Non-pigmented ciliary epithelial cell (primary cell): Measurements from ENCODE around the gene MMP27.

Experiments used
- DNase-seq: peaks from one replicate; pipeline ENCODE4 v3.0.0-alpha.2; 2010; ENCODE audit warnings: low read depth

Gene MMP27

DNA sequence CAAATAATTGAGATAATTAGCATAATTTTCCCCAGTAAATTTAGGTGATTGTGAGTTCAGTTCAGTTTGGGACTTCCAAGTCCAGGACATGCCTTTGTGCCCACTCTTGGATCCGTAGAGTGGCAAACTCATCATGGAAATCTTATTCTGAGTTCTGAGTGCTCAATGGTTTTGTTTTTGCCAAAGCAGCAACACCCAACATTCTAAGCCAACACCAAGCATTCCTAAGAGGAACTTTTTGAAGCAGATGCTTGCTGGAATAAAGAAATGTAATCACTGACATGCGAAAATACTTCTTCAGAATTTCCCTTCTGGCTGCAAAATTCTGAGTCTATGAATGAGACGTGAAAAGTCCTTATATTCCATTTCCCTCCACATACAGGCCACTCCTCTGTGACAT lies 10.4 kb downstream of the MMP27 start:
- DNase-seq: no peak

DNA sequence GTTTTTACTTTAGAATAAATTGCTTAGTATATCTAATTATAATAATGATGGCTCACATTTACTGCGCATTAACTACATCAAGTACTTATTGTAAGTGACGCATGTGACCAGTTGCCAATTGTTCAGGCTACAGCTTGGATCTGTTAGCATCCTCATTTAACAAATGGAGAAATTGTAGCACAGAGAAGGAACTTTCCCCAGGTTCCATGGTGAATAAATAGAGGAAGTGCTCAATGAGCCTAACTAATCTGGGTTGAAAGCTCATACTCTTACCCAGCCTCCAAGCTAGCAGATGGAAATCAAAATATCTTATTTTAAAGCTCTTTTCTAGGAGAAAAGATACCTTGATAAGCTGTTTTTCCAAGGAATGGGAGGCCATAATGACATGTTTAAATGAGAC lies 19.8 kb downstream of the MMP27 start:
- DNase-seq: no peak

DNA sequence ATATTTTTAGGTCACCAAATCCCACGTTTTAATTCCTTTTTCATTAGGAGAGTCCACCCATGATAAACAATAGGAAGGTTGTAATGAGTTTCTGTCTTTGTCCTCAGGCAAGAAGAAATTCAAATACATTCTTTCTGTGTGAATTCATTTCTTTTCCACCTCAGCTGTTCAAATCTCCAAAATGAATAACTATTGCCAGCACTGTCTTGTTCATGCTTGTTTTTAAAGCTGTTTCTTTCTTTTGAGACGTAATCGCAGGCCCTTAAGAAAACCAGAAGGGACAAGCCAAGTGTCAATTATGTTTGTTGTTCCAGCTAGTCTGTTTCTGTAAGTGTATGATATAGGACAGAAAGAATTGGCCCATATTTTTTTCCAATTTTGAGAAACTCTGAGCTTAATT lies 20.2 kb downstream of the MMP27 start:
- DNase-seq: no peak

DNA sequence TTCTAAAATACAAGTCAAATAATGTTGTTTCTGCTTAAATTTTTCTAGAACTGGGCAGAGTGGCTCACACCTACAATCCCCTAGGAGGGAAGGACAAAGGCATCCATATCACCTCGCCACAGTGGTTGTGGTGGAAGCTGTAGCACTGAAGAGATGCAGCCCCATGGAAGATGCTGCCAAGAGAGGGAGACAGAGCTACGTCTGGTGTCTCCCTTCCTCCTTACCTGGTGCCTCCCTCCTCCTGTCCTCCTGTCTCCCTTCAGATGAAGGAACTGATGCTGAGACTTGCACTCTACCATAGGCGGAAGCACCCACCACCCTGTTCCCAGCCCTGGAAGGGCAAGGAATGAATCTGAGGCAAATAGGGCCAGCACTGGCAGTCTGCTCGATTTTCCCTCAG lies 22.3 kb downstream of the MMP27 start:
- no peak for DNase-seq

DNA sequence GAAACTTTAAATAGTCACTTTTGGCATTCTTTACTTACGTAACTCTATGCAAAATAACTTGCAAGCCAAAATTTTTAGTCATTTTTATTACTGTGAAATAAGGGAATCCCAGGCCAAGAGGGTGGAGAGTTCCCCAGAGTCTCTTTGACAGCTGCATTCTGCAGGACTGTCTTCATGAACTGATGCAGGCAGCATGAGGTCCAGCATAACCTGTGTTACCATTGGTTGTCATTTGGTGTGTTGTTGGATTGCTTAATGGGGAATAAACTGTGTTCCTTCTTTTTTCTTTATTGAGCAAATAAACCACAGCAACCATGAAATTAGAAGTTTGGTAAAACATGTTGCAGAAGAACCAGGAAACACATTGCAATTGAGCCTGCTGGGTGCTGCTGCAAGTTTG lies 24.6 kb downstream of the MMP27 start:
- DNase-seq: no peak

DNA sequence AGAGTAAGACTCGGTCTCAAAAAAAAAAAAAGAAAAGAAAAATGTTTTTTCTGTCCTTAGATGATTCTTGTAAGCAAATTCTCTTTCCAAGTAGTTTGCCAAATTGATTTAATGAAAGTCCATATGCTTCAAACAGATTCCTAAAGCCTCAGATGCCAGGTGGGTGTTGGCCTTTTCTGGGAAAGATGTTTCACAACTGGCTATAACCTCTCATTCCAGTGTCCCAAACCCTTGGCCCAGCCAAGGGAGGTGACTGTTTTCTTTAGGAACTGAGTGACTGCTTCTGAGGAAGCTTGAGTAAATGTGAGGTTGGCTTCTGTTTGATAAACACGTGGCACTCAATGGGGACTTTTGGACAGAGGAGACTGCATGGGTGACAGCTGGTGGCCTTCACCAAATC lies 27.5 kb downstream of the MMP27 start:
- no peak for DNase-seq

DNA sequence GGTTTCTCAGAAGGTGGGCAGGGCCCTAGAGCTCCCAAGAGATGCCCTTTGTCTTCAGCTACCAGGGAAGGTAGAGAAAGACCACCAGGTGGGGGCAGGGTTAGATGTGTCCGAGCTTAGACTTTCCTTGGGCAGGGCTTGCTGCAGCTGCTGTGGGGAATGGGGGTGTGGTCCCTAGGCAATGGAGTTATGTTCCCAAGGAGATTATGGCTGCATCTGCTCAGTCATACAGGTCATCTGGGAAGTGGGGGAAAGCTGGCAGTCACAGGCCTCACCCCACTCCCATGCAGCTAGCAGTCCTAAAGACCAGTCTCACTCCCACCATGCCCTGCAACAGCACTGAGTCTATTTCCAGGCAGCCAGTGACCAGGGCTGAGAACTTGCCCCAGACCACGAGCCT lies 29.5 kb downstream of the MMP27 start:
- no peak for DNase-seq

DNA sequence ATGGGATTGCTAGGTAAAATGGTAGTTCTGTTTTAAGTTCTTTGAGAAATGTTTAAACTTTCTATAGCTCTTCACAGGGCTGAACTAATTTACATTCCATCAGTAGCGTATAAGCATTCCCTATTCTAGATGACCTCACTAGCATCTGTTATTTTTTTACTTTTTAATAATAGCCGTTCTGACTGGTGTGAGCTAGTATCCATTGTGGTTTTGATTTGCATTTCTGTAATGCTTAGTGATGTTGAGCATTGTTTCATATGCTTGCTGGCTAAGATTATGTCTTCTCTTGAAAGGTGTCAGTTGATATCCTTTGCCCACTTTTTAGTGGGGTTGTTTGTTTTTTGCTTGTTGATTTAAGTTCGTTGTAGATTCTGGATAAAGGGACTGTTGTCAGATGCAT lies 35.9 kb downstream of the MMP27 start:
- DNase-seq: peak; percentile 17

DNA sequence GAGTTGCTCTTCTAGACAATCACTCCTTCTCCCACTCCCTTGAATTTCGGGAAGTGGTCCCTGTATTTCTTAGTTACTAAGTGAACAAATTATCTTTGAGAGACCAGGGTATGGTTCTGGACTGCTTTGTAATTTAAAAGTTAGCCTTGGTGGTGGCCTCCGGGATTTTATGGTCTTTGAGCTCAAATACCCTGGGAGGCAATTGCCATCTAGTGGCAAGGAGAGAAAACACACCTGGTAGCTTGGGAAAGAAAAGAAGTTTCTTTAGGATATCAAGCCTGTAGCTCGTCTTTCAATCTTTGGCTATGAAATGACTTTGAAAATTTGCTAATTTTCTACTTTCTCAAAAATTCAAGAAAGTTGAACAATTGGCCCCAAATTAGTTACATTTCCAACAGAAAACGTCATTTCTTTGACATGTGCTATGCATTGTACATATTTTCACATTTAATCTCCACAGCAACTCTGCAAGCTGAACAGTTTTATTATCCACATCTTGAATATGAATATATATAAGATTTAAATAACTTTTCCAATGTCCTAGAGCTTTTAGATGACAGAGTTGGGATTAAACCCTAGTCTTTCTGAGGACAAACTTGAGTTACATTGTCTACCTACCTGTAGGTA lies 39.1 kb downstream of the MMP27 start:
- DNase-seq: peak; percentile 11

DNA sequence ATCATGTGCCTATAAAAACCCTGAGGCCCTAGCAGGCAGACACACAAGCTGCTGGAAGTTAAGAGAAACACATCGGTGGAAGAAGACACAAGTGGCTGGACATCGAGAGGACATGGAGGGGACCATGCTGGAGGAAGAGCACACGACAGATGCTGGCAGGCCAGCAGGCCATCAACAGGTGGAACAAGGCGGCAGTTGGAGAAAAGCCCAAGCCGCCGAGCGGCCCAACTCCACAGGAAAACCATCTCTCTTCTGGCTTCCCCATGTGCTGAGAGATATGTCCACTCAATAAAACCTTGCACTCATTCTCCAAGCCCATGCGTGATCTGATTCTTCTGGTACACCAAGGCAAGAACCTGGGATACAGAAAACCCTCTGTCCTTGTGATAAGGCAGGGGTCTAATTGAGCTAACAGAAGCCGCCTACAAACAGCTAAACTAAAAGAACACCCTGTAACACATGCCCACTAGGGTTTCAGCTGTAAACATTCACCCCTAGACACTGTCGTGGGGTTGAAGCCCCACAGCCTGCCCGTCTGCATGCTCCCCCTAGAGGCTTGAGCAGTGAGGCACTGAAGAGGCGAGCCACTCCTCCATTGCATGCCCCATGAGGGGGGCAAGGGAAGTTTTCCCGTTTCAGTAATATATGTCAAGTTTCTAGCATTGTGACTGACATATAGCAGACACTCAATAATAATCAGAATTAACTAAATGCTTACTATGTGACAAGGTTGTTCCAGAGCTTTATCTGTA lies 41.4 kb downstream of the MMP27 start:
- DNase-seq: no peak

DNA sequence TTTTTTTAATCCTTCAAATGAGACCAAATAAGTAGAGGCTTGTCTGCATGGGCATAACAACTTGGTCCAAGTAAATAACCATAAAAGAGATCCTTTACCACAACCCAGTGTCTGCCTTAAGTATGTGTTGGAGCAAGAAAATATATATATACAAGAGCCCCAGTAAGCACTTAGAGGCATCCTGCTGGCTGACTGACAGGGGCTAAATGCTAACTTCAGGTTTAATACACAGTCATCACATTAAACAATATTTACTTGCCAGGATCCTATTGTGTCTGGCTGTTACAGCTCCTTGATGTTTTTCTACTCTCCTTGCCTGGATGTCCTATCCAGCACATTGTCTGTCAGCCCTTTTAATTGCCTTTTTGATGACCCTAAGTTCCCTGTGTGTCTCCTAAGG lies 43.0 kb downstream of the MMP27 start:
- no peak for DNase-seq

DNA sequence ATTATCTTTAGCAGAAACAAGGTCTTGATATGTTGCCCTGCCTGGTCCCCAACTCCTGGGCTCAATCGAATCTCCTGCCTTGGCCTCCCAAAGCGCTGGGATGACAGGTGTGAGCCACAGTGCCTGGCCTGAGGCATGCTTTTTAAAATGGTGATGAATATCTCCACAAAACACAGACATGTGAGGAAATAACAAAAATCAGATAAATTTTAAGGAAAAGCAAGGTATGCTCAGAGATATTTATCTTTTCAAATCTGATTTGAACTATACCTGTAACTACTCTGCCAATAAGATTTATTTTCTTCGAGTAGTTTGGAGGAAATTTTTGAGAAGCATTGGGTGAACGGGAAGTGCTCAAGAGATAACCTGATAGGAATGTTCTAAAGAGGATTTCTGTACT lies 44.5 kb downstream of the MMP27 start:
- DNase-seq: no peak

DNA sequence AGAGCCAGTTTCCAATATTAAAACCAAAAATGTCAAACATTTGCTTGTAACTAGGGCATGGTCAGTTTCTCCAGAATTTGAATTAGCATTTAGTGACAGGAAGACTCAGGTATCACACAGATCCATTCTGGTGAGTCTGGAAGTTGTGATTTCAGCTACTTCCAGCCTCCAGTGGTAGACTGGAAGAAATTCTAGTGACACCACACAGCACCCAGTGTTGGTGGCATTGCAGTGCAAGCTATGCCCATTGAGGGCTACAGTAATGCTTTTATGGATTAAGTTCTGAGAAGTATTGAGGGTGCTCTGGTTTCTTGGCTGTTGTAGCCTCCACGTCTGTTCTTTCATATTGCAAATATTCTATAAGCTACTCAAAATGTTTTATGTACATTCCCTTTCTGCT lies 49.0 kb downstream of the MMP27 start:
- DNase-seq: no peak

DNA sequence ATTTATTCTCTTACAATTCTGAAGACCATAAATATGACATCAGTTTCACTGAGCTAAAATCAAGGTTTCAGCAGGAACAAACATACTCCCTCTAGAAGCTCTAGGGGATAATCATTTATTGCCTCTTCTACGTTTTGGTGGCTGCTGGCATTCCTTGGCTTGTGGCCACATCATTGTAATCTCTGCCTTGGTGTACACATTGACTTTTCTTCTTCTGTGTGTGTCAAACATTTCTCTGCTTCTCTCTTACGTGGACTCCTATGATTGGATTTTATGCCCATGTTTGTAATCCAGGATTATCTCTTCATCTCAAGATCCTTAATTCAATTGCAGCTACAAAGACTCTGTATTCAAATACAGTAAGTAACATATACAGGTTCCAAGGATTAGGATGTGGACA lies 50.0 kb downstream of the MMP27 start:
- no peak for DNase-seq

DNA sequence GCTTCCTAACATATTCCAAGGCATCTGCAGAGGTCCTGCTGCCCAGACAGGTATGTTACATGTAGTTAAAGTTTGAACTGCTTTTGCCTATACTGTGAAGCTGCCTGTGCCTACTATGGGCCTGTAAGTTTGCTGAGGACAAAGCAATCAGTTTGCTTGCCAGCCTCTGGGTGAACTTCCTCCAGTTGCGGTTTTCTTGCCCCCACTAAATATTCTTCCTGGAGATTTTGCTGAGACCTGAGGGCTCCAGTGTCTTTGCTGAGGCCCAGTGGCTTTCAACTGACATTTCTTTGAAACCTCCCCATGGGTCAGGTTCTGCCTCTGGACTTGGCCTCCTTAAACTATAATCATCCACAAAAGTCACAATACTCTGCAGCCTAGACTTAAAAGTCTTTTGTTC lies 50.8 kb downstream of the MMP27 start:
- DNase-seq: no peak

DNA sequence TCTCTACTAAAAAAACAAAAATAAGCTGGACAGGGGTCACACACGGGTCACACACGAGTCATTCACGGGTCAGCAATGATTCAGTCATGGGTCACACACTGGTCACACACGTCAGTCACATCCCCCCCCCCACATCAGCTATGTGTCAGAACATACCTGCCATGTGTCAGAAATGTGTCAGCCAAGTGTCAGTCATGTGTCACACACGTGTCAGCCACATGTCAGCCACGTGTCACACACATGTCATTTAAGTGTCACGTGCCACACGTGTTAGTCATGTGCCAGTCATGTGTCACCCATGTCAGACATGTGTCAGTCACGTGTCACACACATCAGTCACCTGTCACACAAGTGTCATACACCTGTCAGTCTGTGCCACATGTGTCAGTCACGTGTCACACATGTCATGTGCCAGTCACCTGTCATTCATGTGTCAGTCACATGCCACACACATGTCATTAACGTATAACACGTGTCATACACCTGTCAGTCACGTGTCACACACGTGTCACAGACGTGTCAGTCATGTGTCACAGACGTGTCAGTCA lies 51.8 kb downstream of the MMP27 start:
- no peak for DNase-seq

DNA sequence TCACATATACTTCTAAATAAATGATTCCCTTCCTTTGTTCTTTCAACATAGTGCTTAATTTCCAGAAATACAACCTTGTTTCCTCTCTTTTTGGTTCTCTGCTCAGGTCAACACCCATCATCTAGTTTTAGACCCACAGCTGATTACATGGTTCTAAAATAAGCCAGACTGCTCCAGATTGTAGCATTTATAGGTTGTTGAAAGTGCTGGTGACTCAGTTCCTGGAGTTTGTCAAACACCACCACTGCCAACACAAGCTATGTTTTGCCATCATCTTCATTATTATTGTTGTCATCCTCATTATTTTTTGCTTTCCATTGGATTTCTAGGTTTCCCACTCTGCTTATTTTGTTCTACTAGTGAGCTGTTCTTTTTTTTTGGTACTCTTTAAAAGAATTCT lies 58.1 kb downstream of the MMP27 start:
- DNase-seq: no peak

DNA sequence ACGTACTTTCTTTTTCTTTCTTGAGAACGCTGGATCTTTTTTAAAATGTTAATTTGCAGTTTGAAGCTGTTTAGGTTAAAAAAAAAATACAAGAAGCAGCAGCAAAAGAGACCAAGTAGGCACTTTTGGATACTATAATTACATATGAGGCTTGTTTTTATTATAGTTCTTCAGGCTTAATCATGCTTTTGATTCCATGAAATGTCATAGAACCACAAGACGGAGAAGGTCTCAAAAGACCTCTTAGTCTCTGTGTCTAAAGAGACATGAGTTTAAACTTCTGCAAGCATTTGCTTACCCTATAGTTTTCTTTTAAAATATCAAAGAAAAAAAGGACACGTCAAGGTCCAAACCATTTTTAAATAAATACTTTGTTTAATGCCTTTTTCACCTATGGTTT lies 61.6 kb downstream of the MMP27 start:
- no peak for DNase-seq
